Upper lobe of left lung (tissue), 6 donors: ENCODE measurements around the gene UBL4A. TPM values are rescaled to one million over a fixed set of nuclear protein-coding genes. Genes with fewer than 3 reads are reported as not detected.

ENCODE experiments used
- ATAC-seq, 2 donors: fragments of 200-7000 bp; cut with Tn5 transposase; one replicate each; pipeline ENCODE4 v1.9.1; 2022; ENCODE audit warnings: mild to moderate bottlenecking in 2 of 2, moderate library complexity in 2 of 2; ENCODE audit not compliant: low FRiP score in 2 of 2
- DNase-seq, 2 donors: peaks; one replicate each; pipeline ENCODE4 v3.0.0-alpha.2; 2019 to 2020
- H3K27ac ChIP-seq, 4 donors: fragments of 200-600 bp; sonication (generic); one replicate each; pipeline ENCODE4 v1.5.1; 2016 to 2019
- H3K27me3 ChIP-seq, 4 donors: fragments of 200-600 bp; sonication (generic); one replicate each; pipeline ENCODE4 v1.5.1; 2017 to 2019
- H3K36me3 ChIP-seq, 4 donors: fragments of 200-600 bp; sonication (generic); one replicate each; pipeline ENCODE4 v1.5.1; 2016 to 2019
- H3K4me1 ChIP-seq, 4 donors: fragments of 200-600 bp; sonication (generic); one replicate each; pipeline ENCODE4 v1.5.1; 2018 to 2019
- H3K4me3 ChIP-seq, 4 donors: fragments of 200-600 bp; sonication (generic); one replicate each; pipeline ENCODE4 v1.5.1; 2017 to 2019; ENCODE audit warnings: mild to moderate bottlenecking in 2 of 4, moderate library complexity in 1 of 4
- H3K9me3 ChIP-seq, 4 donors: fragments of 200-600 bp; sonication (generic); one replicate each; pipeline ENCODE4 v1.5.1; 2018 to 2019
- CTCF ChIP-seq, 6 experiments: fragments of 450-650 bp in 4 of 6; fragments of 200-600 bp in 2 of 6; sonication (generic) in 2 of 6; IDR thresholded peaks; one replicate each; pipeline ENCODE4 v1.5.1; 2016 to 2019; ENCODE audit warnings: antibody characterized with exemption in 6 of 6
- EP300 ChIP-seq, 4 donors: sonication (generic); formaldehyde crosslinking; IDR thresholded peaks; one replicate each; pipeline ENCODE4 v1.5.1; 2017; ENCODE audit warnings: antibody characterized with exemption in 4 of 4, control low read depth in 2 of 4
- POLR2A ChIP-seq, 4 donors: fragments of 450-650 bp; IDR thresholded peaks; one replicate each; pipeline ENCODE4 v1.5.1; 2016 to 2017; ENCODE audit warnings: antibody characterized with exemption in 4 of 4, mild to moderate bottlenecking in 2 of 4
- POLR2AphosphoS5 ChIP-seq, 2 donors: sonication (generic); formaldehyde crosslinking; IDR thresholded peaks; one replicate each; pipeline ENCODE4 v1.5.1; 2017; ENCODE audit warnings: antibody characterized with exemption in 2 of 2
- WGBS, 2 donors: methylation state at CpG; one replicate each; pipeline ENCODE4 v1.1.5; 2017 to 2018; 5-methylcytosine and 5-hydroxymethylcytosine counted together
- small RNA-seq, 4 donors: library from RNA; depleted of rRNA; stranded (forward); fragments of <200 nt; gene quantifications; one replicate each; pipeline ENCODE3, GENCODE V24; 2016
- total RNA-seq, 6 donors: library from RNA; depleted of rRNA in 4 of 6; stranded (reverse); fragments of >200 nt in 4 of 6; gene quantifications; one replicate each; pipeline versions ENCODE4 v1.1.0 to v1.2.1, GENCODE V29; 2016 to 2021
- donor health status: DM: no; HTN: no; CAD: no; lungs with moderate emphysema.
- donor health status: DM: no; HTN: yes; CAD: no; lungs with severe emphysema.

The UBL4A gene
- total RNA-seq, 6 donors from 2014 or later: 13.6 to 52.2 (median 43.8) TPM

GRCh38 chrX:154434394-154435168 is 51.8 kb downstream of the UBL4A start:
- DNase-seq: no peak
- no peak for TF ChIP-seq POLR2A (IDR thresholded peaks at IDR 0.05)
- TF ChIP-seq CTCF (IDR thresholded peaks at IDR 0.05): no peak
- TF ChIP-seq EP300 (IDR thresholded peaks at IDR 0.05): no peak
- TF ChIP-seq POLR2AphosphoS5 (IDR thresholded peaks at IDR 0.05): no peak
- Histone ChIP-seq H3K36me3 (peaks cover 0 to 43% (median 19%) of the 10 kb centered on the region in 4 donors), H3K9me3 (peaks cover 0 to 4% (median 0%) of the 10 kb centered on the region in 4 donors), H3K27me3 (no peaks in the 10 kb centered on the region), H3K4me1 (peaks cover 5 to 34% (median 9%) of the 10 kb centered on the region in 4 donors), H3K27ac (no peak overlapping the region), H3K4me3 (no peak overlapping the region)
- 81 to 100% methylated on average over 2 to 7 of the region's 7 CpGs for WGBS, 2 donors
- no peak for ATAC-seq

Small RNA genes within 50 kb of the gene (small RNA-seq; reads per million reads assigned to genes)
- 0 to 1.0 (median 0.23) reads per million in 4 donors for gene MIR6858
- 0 reads per million in 4 donors for gene RN7SL697P

Other genes with a start within 250 kb of the UBL4A start
- gene OPN1MW3, start 229.0 kb downstream of the UBL4A start, total RNA-seq: not detected
- gene TEX28, start 191.5 kb downstream of the UBL4A start, total RNA-seq: not detected
- gene TKTL1, start 190.8 kb downstream of the UBL4A start, total RNA-seq: 1 to 10 TPM in 1 of 6 donors, under 1 TPM in 2, not detected in 3; 0.20 to 1.2 (median 0.24) TPM
- gene FLNA, start 112.0 kb downstream of the UBL4A start, total RNA-seq: 1,000 to 10,000 TPM in 5 of 6 donors, 100 to 1,000 TPM in 1; 800 to 1,760 (median 1,298) TPM
- gene EMD, start 107.3 kb downstream of the UBL4A start, total RNA-seq: 10 to 100 TPM; 42.3 to 60.8 (median 53.6) TPM
- 1,000 to 10,000 TPM; 1,246 to 5,225 (median 2,943) TPM for gene RPL10, start 88.2 kb downstream of the UBL4A start, total RNA-seq
- gene DNASE1L1, start 77.4 kb downstream of the UBL4A start, total RNA-seq: 10 to 100 TPM; 18.9 to 55.5 (median 48.2) TPM
- 100 to 1,000 TPM in 2 of 6 donors, 10 to 100 TPM in 4; 39.1 to 228 (median 49.9) TPM for gene TAFAZZIN, start 75.1 kb downstream of the UBL4A start, total RNA-seq
- 100 to 1,000 TPM in 4 of 6 donors, 10 to 100 TPM in 2; 70.3 to 183 (median 108) TPM for gene ATP6AP1, start 57.9 kb downstream of the UBL4A start, total RNA-seq
- 100 to 1,000 TPM in 2 of 6 donors, 10 to 100 TPM in 4; 81.2 to 237 (median 96.0) TPM for gene GDI1, start 49.5 kb downstream of the UBL4A start, total RNA-seq
- 100 to 1,000 TPM in 1 of 6 donors, 10 to 100 TPM in 5; 59.0 to 144 (median 72.7) TPM for gene FAM50A, start 42.5 kb downstream of the UBL4A start, total RNA-seq
- gene PLXNA3, start 28.3 kb downstream of the UBL4A start, total RNA-seq: 100 to 1,000 TPM in 1 of 6 donors, 10 to 100 TPM in 4, 1 to 10 TPM in 1; 7.9 to 195 (median 36.3) TPM
- gene LAGE3, start 7.3 kb downstream of the UBL4A start, total RNA-seq: 10 to 100 TPM; 16.6 to 25.4 (median 20.2) TPM
- gene SLC10A3, start 4.0 kb upstream of the UBL4A start, total RNA-seq: 10 to 100 TPM; 16.8 to 33.4 (median 28.7) TPM
- 10 to 100 TPM; 41.0 to 67.1 (median 49.3) TPM for gene FAM3A, start 29.6 kb upstream of the UBL4A start, total RNA-seq
- gene G6PD, start 60.2 kb upstream of the UBL4A start, total RNA-seq: 100 to 1,000 TPM in 2 of 6 donors, 10 to 100 TPM in 4; 50.4 to 112 (median 81.7) TPM
- gene IKBKG, start 61.0 kb upstream of the UBL4A start, total RNA-seq: 10 to 100 TPM; 11.1 to 46.3 (median 39.7) TPM
- not detected for gene CTAG1A, start 98.5 kb upstream of the UBL4A start, total RNA-seq
- gene CTAG1B, start 132.7 kb upstream of the UBL4A start, total RNA-seq: not detected
- not detected for gene CTAG2, start 167.0 kb upstream of the UBL4A start, total RNA-seq